ENCODE data around the gene PITPNM3. TPM values are rescaled to one million over a fixed set of nuclear protein-coding genes. Genes with fewer than 3 reads are reported as not detected.

Gene PITPNM3
- total RNA-seq, 1 experiment from 2014 or later, result 4.2 TPM

- ATAC-seq (no peak), DNase-seq (ENCODE audit: low read depth, low spot score) (no peak)
- BruUV-seq (replicated peaks), result no TSS peak
- no peaks in the 10 kb centered on the region for H3K36me3 ChIP-seq (ENCODE audit: control insufficient read depth in 1 of 2, insufficient read depth in 2 of 2, low read length in 2 of 2)
- H3K4me3 ChIP-seq (replicated peaks in 1 of 2; ENCODE audit: low read depth in 1 of 2, low read length in 2 of 2), result no peak within 1 kb of the TSS
- no peak within 1 kb of the TSS for H3K9ac ChIP-seq (ENCODE audit: low read length)
- no peak within 1 kb of the TSS for H2AFZ ChIP-seq (ENCODE audit: low read depth, low read length, poor library complexity, severe bottlenecking)
- H4K20me1 ChIP-seq (ENCODE audit: insufficient read depth), result no peaks in the 10 kb centered on the region
- H3K9me3 ChIP-seq (ENCODE audit: control insufficient read depth in 1 of 2, insufficient read depth in 1 of 2, low read depth in 1 of 2, low read length in 2 of 2), result peaks cover 3 to 5% of the 10 kb centered on the region in 2 experiments; a peak in 2 of 4 replicates
- H3K27me3 ChIP-seq (ENCODE audit: insufficient read depth, low read length), result no peaks in the 10 kb centered on the region
- ChIA-PET CTCF (interaction anchor here (1.6 kb wide), 1 partner anchor 149 kb away, joined by 10 read pairs; no protein-coding TSS in a partner anchor), RAD21 (ENCODE audit: low non-redundant PET in 1 of 2, low total read pairs in 2 of 2, uncharacterized antibody in 2 of 2, unreplicated experiment in 2 of 2) (no interaction called here), POLR2A (no interaction called here)
- no peaks in the 10 kb centered on the region for H3K79me2 ChIP-seq (ENCODE audit: insufficient read depth, low read length)
- H3K9me2 ChIP-seq (ENCODE audit: insufficient read depth), result no peaks in the 10 kb centered on the region
- TF ChIP-seq SP1 (IDR thresholded peaks at IDR 0.05; ENCODE audit: low read depth), result no peak
- TF ChIP-seq, protein P1, sequence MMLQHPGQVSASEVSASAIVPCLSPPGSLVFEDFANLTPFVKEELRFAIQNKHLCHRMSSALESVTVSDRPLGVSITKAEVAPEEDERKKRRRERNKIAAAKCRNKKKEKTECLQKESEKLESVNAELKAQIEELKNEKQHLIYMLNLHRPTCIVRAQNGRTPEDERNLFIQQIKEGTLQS (IDR thresholded peaks at IDR 0.05), result no peak
- TF ChIP-seq POLR2A (IDR thresholded peaks at IDR 0.05; ENCODE audit: borderline replicate concordance, extremely low read depth, insufficient read depth, insufficient read length), result no peak
- no peak for TF ChIP-seq FOSL1 (IDR thresholded peaks at IDR 0.05; ENCODE audit: low read depth)
- no peak for TF ChIP-seq EGR1 (IDR thresholded peaks at IDR 0.05; ENCODE audit: low read depth)
- no peak within 1 kb of the TSS for H3K4me2 ChIP-seq (ENCODE audit: low read length)
- no peaks in the 10 kb centered on the region; a peak in 1 of 4 replicates for H3K4me1 ChIP-seq (ENCODE audit: control insufficient read depth in 1 of 2, insufficient read depth in 2 of 2, low read length in 2 of 2)
- intact Hi-C loops (cut with micrococcal nuclease), result loop anchor here (5.0 kb wide), 2 partner anchors 848 to 1188 kb away; no protein-coding TSS in a partner anchor
- H3K27ac ChIP-seq (ENCODE audit: low read depth, low read length), result no peak within 1 kb of the TSS
Observed at GRCh38 chr17:6435051-6435450, 121.3 kb downstream of the PITPNM3 start, which contains the start of gene AIPL1. Gene AIPL1, minus strand, starts transcription at chr17:6435121. Its CDS starts 17 bp downstream, at chr17:6435104.

- Histone ChIP-seq H3K9me3 (ENCODE audit: control insufficient read depth in 1 of 2, insufficient read depth in 1 of 2, low read depth in 1 of 2, low read length in 2 of 2) (peaks cover 3 to 5% of the 10 kb centered on the region in 2 experiments; a peak in 2 of 4 replicates), H3K4me1 (ENCODE audit: control insufficient read depth in 1 of 2, insufficient read depth in 2 of 2, low read length in 2 of 2) (no peaks in the 10 kb centered on the region), H3K4me2 (ENCODE audit: low read length) (no peak overlapping the region), H2AFZ (ENCODE audit: low read depth, low read length, poor library complexity, severe bottlenecking) (no peak overlapping the region), H3K27ac (ENCODE audit: low read depth, low read length) (no peak overlapping the region), H3K27me3 (ENCODE audit: insufficient read depth, low read length) (no peaks in the 10 kb centered on the region), H3K36me3 (ENCODE audit: control insufficient read depth in 1 of 2, insufficient read depth in 2 of 2, low read length in 2 of 2) (no peaks in the 10 kb centered on the region), H3K4me3 (replicated peaks in 1 of 2; ENCODE audit: low read depth in 1 of 2, low read length in 2 of 2) (no peak overlapping the region), H3K79me2 (ENCODE audit: insufficient read depth, low read length) (no peaks in the 10 kb centered on the region), H3K9ac (ENCODE audit: low read length) (no peak overlapping the region), H3K9me2 (ENCODE audit: insufficient read depth) (no peaks in the 10 kb centered on the region), H4K20me1 (ENCODE audit: insufficient read depth) (no peaks in the 10 kb centered on the region)
- RAD21 ChIA-PET (ENCODE audit: low non-redundant PET in 1 of 2, low total read pairs in 2 of 2, uncharacterized antibody in 2 of 2, unreplicated experiment in 2 of 2), result no interaction called here
- DNase-seq (ENCODE audit: low read depth, low spot score) (no peak), ATAC-seq (no peak)
- no peak for TF ChIP-seq ZFX (IDR thresholded peaks at IDR 0.05)
- TF ChIP-seq RAD21 (IDR thresholded peaks at IDR 0.05; ENCODE audit: low read depth), result no peak
- no peak for TF ChIP-seq EGR1 (IDR thresholded peaks at IDR 0.05; ENCODE audit: low read depth)
- TF ChIP-seq CTCF (IDR thresholded peaks at IDR 0.05 in 2 of 3, conservative IDR thresholded peaks at IDR 0.05 in 1 of 3; ENCODE audit: borderline replicate concordance in 1 of 3, insufficient read depth in 1 of 3, low read depth in 2 of 3, low read length in 2 of 3), result peak in 2 of 3 experiments; percentile 52 to 68; a peak in 4 of 6 replicates
- POLR2A ChIA-PET, result no interaction called here
- intact Hi-C loops (cut with micrococcal nuclease), result no loop called here
- CTCF ChIA-PET, result no interaction called here
- no TSS peak for BruUV-seq (replicated peaks)
Observed at GRCh38 chr17:6430769-6431168, 125.6 kb downstream of the PITPNM3 start.

Data from HCT116 (cell line).